T-helper 2 cell treated with Interferon-gamma antibody and Interleukin-4, amounts not matched to agents 100 ng/mL and 5 ng/mL, for 36 hours (primary cell): ENCODE measurements around the gene FAM124A. TPM values are rescaled to one million over a fixed set of nuclear protein-coding genes. Genes with fewer than 3 reads are reported as not detected.

Experiments
- intact Hi-C: fragments of 100-400 bp; cut with micrococcal nuclease; formaldehyde crosslinking; loops from one replicate; pipeline ENCODE4 v1.15.1; 2023
- total RNA-seq: library from RNA; stranded (reverse); gene quantifications from 2 replicates; pipeline ENCODE4 v1.2.3, GENCODE V29; 2022

The FAM124A gene
- total RNA-seq, 1 donor from 2014 or later = 0.36 TPM

- intact Hi-C loops = no loop called here
These were observed 110.6 kb downstream of the FAM124A start for GRCh38 chr13:51332566-51333361.

- intact Hi-C loops = no loop called here
These were observed 111.2 kb downstream of the FAM124A start for GRCh38 chr13:51333421-51333820.

DNA sequence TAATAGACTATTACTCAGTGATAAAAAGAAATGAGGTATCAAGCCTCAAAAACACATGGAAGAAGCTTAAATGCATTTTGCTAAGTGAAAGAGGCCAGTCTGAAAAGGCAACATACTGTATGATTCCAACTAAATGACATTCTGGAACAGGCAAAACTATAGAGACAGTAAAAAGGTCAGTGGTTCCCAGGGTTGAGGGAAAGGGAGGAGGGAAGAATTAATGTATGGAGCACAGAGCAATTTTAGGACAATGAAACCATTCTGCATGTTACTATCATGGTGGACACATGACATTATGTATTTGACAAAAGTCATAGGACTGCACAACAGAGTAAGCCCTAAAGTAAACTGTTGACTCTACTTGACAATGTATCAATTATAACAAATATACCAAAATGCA lies 111.6 kb downstream of the FAM124A start:
- intact Hi-C loops = no loop called here

Other genes with a start within 250 kb of the FAM124A start
- not detected in 2 replicates for gene C13orf42, start 111.1 kb upstream of the FAM124A start, total RNA-seq
- gene SERPINE3, start 117.3 kb downstream of the FAM124A start, total RNA-seq = not detected in 2 replicates
- gene INTS6, start 230.6 kb downstream of the FAM124A start, total RNA-seq = 55.8 and 58.4 TPM in 2 replicates